Inflammatory macrophage (primary cell): ENCODE data around the gene KCTD21.

Experiments
- DNase-seq, 2 donors: peaks; one replicate each; pipeline ENCODE4 v3.0.0-alpha.2; 2020 to 2022

Gene KCTD21

DNA sequence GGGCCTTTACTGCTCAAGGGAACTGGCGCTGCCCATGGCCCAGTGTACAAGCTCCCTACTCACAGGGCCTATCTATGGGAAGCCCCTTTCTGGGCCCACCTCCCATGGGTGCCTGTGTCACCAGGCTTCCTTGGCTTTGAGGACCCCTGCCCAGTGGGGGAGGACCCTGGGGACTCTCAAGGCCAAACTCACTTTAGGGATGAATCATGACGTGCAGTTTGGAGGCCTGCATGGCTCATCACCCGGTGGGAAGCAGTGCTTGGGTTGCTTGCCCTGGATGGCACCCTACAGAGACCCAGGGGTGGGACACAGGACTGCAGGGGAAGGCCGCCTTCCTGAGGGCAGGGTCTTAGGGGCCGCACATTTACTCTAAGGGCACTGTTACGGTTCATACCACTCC, 16.5 kb downstream of the KCTD21 start:
- no peak for DNase-seq

DNA sequence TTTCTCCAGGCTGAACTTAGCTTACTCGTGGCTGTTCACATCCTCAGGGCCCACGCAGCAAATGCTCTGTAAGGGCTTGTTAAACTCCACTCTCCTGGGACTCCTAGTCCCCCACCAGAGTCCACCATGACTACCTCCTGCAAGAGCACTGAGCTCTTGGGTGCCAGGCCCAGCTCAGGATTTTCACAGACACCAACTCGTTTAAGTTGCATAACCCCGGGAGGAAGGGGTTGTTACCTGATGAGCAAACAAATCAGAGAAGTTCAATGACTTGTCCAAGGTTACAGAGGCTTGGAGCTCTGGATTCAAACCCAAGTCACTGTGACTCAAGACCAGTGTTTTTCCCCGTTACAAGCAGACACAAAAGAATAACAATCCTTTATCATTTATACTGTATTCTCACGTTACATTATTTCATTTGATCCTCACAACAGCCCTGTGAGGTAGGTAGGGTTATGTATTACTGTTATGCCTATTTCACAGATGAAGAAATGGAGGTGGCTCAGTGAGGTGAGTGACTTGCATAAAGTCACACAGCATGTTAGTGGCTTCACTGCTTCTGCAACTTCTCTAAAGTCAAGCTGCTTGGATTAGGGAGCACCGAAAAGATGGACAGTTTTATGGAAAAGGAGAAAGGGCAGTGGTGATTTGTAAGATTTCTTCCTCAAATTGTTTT, 17.4 kb downstream of the KCTD21 start:
- DNase-seq = no peak

DNA sequence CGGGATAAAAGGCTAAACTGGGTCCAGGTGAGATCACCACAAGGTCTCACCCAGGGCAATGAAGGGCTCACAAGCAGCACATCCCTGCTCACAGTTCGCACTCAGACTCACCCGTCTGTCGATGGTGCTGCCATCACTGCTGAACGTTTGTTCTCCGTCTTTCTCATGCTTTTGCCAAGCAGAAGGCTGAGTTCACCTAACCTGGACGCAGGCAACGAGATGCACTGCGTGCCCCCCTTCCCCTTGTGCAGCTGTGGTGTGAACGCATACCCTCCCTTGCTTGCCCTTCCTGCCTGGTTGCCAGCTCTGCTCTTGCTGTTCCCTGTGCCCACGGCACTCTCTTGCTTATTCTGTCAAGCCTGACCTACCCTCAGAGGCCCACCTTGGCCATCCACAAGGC, 18.0 kb downstream of the KCTD21 start:
- DNase-seq = no peak

DNA sequence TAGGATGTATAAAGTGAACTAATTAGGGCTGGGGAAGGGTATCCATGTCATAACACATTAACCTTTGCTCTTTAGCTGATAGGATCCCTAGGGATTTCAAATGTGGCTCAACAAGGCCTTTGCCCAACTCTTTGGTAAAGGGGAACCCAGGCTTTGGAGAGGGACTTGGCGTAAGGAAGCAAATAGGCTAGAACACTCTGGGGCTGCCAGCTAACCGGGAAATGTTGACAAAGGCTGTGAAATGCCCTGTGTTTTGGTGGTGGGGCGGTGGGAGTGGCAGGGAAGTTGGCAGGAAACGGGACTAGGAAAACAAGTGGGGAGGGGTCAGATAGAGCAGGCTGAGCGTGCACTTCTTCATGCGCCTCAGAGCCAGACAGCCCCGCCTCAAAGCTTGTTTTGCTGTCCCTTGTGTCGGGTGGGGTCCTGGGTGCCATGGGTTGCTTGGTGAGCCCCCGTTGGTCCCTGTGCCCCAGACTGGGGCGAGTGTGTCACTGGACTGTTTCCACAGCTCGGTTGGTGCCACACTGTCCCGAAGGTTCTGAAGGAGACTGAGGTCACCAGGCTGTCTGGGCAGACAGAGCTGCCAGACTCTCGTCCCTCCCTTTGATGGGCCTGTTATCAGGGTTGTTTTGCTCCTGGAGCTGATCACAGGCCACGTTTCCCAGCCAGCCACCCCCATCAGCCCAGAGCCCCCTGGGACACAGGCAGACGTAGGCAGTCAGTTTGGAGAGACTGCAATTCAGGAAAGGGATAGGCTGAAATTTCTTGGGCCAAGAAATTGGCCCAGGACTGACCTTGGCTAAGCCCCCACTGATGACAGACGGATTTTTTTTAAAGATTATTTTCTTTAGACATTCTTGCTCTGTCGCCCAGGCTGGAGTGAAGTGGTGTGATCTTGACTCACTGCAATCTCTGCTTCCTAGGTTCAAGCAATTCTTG, 19.6 kb downstream of the KCTD21 start:
- DNase-seq = no peak

DNA sequence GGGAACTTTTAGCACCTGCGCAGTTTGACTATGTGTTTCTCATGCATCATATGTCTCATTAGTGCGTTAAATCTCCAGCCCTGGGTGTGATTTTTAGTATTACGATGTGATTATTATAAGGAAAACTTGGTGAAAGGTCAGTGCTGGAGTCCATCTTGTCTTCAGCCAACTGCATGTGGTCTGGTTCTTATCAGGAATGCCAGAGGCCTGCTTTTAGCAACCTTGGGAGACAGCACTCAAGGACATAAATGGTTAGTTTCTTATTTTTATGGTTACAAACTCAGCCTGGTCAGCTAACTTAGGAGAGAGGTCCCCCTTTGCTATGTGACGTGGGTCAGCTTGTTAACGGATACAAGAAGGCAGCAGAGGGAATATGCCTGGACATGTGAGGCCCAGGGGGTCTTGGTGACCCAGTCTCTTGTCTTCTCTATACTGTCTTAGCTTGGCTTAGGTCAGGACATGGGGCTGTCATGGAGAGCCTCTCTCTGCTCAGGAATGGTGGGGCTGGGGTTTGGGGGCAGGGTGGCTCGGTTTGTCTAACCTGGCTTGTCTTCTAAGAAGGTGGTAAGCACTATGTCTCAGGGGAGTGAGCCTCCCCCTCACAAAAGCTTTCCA, 21.5 kb downstream of the KCTD21 start:
- DNase-seq = no peak

DNA sequence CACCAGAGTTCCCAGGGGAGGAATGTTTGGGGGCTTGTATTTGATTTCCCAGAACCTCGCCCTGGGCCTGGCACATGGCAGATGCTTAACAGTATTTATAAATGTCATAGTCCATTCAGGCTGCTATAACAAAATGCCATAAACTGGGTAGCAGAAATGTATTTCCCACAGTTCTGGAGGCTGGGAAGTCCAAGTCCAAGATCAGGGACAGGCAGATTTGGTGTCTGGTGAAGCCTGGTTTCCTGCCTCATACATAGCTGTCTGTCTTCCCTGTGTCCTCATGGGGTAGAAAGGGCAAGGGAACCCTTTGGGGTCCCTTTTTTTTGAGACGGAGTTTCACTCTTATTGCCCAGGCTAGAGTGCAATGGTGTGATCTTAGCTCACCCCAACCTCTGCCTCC, 24.0 kb downstream of the KCTD21 start:
- DNase-seq = no peak

DNA sequence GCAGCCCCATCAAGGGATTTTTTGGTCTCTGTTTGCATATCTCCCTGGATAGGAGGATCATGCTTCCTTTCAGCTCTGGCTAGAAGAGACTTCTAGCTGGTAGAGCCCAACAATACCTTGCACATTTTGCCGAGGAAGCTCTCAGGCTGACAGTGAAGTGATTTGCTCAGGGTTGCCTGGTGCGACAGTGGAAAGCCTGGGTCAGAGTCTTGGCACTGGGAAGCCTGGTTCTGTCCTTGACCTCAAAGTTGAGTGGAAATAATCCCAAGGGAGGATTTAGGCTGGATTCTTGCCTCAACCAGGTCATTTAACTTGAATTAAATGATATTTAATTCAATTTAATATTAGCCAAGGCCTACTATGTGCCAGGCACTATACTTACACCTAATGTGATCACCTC, 24.6 kb downstream of the KCTD21 start:
- DNase-seq = no peak

DNA sequence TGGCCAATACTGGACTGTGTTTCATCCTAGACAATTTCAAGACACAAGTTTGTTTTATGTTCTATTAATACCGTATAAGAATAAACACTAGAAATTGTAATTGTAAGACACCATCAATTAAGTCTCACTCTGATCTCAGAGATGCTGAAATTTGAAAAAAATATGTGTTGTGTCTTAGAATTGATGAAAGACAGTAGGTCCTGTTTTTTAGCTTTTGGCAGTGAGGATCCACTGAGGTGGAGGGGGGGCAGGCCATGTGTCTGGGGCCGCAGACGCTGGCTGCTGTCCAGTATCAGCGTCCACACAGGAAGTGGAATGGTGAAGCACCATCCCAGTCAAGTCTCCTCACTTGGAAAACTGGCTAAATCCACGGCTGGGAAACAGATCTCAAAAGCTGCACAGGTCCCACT, 26.5 kb downstream of the KCTD21 start:
- no peak for DNase-seq

DNA sequence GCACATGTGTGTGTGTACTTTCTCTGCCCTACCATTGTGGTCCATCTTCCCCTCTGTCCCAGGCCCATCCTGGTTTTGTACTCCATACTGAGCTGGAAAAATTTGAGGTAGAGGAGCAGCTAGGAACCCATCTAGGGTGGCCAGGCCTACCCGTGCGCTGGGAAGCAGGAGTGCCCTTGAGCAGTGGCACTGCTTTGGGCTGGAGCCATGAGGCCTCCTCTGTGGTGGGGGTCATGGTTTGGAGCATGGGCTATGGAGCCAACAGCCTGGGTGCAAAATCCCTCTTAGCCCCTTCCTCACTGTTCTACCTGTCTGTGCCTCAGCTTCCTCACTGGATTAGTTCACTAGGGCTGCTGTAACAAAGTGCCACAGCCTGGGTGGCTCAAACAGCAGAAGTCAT, 27.1 kb downstream of the KCTD21 start:
- DNase-seq = no peak

DNA sequence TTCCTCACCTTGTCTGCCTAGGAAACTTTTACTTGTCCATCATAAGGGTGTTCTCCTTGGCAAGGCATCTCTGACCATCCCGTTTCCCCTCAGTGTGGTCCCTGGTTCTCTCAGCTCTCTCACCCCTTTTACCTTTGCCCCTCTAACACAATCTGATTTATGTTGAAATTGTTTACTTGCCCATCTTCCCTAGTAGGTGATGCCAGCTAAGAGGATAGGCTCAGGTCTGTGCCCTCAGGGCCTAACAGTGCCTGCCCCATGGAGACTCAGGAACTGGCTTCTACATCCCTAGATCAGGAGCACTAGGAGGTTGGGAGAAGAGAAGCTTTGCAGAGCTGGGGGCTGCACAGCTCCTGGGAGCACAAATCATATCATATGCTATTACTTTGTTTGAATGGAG, 27.9 kb downstream of the KCTD21 start:
- DNase-seq = no peak

DNA sequence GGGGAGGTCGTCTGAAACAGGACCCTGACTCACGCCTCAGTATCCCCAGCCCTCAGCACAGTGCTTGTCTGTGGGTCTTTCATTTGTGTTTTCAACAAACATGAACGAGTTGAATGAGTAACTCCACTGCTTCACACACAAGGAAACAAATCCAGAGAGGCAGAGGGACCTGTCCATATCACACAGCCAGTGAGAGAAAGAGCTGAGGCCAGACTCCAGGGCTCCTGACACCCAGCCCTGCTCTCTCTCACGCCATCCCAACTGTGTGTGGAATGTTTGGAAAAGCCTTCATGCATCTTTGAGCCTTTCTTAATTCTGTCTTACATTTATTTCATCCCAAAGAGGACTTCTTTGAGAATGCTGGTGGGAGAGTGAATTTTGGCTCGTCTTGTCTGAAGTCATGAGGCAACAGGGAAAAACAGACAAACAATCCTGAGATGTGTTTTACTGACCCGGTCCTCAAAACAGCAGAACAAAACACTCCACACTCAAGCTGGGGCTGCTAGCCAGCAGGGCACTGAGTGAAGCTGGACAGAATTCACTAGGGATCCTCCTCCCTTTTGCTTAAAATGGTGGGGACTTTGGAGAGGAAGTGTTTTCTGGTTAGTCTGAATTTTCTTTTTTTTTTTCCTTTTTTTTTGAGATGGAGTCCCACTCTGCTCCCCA, 29.3 kb downstream of the KCTD21 start:
- DNase-seq = no peak

DNA sequence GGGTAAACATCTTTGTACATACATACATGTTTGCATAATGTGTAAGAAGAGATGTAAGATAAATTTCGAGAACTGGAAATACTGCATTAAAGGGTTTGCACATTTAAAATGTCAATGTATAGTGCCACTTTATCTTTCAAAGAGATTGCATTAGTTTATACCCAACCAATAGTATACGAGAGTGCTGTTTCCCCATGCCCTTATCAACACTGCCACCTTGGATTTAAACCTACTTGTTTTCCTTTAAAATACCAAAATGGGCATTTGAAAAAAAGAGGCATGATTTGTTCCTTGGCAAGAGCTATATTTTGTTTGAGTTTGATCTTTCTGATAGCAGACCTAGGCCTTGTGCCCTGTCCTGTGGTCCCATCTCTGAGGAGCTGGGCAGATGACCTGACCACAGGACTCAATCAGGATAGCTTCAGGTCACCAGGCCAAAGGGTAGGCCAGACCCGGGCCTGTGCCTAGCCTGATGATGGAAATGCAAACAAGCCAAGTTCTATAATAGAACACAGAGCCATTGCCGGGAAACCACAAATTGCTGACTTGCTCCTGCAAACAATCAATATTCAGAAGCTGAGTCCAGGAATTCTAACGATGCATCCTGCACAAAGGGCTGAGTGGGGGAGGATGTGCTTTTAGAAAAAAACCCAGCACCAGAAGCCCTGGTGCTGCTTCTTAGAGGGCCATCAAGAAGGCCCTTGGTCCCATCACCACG, 32.1 kb downstream of the KCTD21 start:
- DNase-seq = no peak

DNA sequence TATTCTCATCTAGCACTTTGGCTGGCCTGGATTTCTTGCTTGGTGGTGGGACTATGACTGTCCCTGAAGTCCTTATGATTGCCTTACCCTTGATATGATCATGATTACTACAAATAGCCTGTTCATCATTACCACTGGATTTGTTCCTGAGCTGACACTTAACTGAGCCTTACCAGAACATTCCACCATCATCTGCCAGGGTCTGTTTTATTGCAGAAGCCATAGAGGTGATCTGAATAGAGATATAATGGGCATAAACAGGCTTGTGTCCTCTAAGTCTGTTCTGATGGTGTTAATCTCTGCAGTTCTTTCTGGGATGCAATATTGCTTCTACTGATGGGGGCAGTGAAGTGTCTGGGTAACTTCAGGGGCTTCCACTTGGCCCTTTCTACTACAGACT, 36.6 kb downstream of the KCTD21 start:
- no peak for DNase-seq

DNA sequence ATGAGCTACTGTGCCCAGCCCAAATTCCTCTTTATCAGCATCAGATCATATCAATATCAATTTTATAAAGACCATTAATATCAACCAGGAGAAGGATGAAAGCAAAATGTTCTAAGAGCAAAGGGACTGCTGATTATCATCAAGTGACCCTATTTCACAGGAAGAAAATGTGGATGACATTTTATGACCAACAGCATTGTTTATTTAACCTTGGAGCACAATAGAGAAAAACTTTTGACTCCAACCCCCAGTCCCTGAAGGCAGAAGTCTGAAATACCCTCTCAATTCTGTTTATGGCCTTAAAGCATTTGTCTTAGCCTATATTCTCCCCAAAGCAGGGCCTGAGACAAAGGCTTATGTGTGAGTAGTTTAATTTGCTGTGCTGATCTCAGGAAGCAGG, 37.7 kb downstream of the KCTD21 start:
- DNase-seq = no peak

DNA sequence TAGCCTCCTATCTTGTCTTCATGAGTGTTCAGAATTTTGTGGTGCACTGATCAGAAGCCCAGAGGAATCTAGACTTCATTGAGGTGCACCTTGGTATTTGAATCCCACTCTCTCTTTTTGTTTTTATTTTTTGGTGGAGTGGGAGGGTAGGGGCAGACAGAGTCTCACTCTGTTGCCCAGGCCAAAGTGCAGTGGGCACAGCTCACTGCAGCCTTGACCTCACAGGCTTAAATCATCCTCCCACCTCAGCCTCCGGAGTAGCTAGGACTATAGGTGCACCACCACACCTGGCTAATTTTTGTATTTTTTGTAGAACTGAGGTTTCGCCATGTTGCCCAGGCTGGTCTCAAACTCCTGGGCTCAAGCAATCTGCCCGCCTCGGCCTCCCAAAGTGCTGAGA, 38.1 kb downstream of the KCTD21 start:
- DNase-seq = no peak

DNA sequence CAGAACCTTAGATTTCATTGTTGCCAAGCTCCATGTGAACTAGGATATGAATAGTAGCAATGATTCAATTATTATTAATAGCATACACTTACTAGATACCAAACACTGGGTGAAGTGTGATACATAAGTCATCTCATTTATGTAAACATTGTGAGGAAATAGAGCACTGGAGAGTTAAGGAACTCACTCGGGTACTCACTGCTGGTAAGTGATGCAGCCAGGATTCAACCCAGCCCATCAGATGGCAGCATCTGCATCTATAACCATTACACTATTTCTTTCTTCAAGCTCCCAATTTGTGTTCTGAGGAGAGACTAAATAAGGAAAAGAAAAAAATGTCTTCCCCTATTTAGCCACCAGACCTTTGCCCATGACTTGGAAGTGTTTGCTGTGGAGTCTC, 38.8 kb downstream of the KCTD21 start:
- DNase-seq = peak; percentile 20 to 53

DNA sequence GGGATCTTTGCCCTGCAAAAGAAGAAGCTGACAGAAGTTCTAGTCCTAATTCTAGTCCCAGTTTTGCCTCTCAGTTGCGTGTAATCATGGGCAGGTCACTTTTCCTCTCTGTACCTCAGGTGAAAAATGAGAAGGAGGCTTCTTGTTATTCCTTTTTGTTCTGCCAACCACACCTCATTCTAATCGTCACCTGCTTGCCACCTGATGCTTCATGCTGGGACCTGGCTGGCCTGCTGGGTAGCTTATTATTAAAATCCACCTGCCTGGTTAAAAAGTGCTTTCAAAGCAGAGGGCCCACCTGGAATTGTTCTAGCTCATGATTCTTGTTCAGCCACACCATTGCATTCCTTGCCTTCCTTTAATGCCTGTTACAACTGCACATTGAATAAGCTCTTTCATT, 40.6 kb downstream of the KCTD21 start:
- DNase-seq = no peak

DNA sequence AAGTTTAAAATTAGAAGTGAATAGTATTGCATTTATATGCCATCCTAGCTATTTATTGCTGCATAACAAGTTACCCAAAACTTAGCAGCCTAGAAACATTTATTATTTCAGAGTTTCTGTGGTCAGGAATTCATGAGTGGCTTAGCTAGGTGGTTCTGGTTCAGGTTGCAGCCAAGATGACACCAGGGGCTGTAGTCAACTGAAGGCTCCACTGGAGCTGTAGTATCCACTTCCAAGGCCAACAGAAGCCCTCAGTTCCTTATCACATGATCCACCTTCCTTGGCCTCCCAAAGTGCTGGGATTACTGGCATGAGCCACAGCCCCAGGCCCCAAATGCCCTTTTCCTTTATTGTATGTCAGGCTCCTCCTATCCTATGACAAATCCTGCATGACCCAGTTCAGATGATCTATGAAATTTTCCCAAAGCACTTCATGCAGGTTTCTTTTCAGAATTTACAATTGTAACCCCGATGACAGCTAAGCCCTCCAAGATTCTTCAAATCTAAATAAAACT, 42.9 kb downstream of the KCTD21 start:
- no peak for DNase-seq

DNA sequence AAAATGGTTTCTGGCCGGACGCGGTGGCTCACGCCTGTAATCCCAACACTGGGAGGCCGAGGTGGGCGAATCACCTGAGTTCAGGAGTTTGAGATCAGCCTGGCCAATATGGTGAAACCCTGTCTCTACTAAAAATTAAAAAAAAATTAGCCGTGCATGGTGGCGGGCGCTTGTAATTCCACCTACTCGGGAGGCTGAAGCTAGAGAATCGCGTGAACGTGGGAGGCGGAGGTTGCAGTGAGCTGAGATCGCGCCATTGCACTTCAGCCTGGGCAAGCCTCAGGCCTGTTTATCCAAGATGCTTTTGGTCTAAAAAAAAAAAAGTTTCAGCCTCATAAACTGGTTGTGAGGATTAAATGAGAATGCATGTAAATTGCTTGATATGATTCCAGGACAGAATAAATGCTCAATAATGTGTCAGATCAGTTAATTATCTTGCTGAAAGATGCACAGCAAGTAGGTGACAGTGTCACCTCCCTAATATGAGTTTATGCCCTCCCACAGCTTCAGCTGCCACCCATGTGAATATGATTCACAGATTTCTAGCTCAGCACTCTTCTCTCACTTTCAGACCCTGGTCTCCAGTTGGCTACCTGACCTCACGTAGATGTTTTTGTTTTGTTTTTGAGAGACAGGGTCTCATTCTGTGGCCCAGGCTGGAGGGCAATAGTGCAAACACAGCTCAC, 47.9 kb downstream of the KCTD21 start:
- peak in 1 of 2 donors; percentile 35 for DNase-seq

DNA sequence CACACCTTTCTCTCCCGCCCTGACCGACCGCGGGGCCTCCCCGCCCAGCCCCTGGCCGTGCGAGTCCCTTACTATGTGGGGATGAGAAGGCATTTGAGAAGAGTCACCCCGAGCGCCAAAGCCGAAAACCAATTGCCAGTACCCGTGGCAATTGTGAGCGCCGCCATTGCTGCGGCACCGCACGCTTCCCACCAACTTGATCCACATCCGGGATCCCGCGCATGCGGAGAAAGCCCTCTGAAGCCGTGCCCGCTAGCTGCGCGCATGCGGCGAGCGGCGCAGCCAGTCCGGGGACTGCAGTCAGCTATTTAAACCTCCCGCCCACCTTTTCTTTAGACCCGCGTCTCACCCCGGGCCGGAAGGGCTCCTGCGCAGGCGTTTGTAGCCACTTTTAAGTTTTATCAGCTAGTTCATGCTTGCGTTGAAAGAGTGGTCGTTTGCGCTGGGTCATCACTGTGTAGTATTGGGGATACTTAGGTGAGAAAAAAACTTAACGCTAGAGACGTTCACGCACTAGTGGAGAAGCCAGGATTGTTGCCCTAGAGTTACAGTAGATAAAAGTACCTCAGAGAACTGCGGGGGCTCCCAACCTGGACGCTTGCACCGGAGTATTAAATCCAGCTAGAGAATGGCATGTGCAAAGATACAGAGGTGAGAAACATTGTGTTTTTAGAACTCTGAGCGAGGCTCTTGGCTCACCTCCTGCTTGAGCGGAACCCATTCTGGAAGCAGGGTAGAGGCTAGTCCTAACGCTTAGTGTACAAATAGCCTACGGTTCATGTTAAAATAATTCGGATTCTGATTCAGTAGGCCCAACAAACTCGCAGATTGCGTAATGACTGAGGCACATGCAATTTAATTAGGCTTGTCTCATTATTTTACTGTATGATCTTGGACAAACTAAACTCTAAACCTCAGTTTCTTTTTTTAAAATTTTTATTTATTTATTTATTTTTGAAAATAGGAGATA, 48.7 kb downstream of the KCTD21 start, which contains the start of gene ALG8:
Gene ALG8 (minus strand): TSS at position 205 of the 970 bp plus-strand sequence. CDS start 38 bp downstream, at position 167.
- DNase-seq = peak; percentile 98
